ENCODE measurements around the gene DRC3. TPM values are rescaled to one million over a fixed set of nuclear protein-coding genes. Genes with fewer than 3 reads are reported as not detected.

Gene DRC3
- total RNA-seq, 4 donors from 2014 or later, result 0.60 to 4.6 (median 1.9) TPM

- ATAC-seq (ENCODE audit: low FRiP score) (no peak), DNase-seq (ENCODE audit: low spot score) (no peak)
- no peak for TF ChIP-seq CTCF (IDR thresholded peaks at IDR 0.05)
Measured at GRCh38 chr17:17942846-17943245, 29.8 kb upstream of the DRC3 start.

GRCh38 chr17:17943281-17943984 lies 29.2 kb upstream of the DRC3 start:
- no peak for TF ChIP-seq CTCF (IDR thresholded peaks at IDR 0.05)
- ATAC-seq (ENCODE audit: low FRiP score) (no peak), DNase-seq (ENCODE audit: low spot score) (no peak)

- ATAC-seq (ENCODE audit: low FRiP score) (no peak), DNase-seq (ENCODE audit: low spot score) (no peak)
- no peak for TF ChIP-seq CTCF (IDR thresholded peaks at IDR 0.05)
Measured at GRCh38 chr17:17944242-17944641, 28.4 kb upstream of the DRC3 start.

- ATAC-seq (ENCODE audit: low FRiP score) (no peak), DNase-seq (ENCODE audit: low spot score) (no peak)
- no peak for TF ChIP-seq CTCF (IDR thresholded peaks at IDR 0.05)
Measured at GRCh38 chr17:17944743-17945142, 27.9 kb upstream of the DRC3 start.

- DNase-seq (ENCODE audit: low spot score) (no peak), ATAC-seq (ENCODE audit: low FRiP score) (no peak)
- no peak for TF ChIP-seq CTCF (IDR thresholded peaks at IDR 0.05)
Measured at GRCh38 chr17:17946093-17946492, 26.6 kb upstream of the DRC3 start.

- no peak for TF ChIP-seq CTCF (IDR thresholded peaks at IDR 0.05)
- DNase-seq (ENCODE audit: low spot score), result no peak
- no peak for ATAC-seq (ENCODE audit: low FRiP score)
Measured at GRCh38 chr17:17947309-17947708, 25.4 kb upstream of the DRC3 start.

- ATAC-seq (ENCODE audit: low FRiP score) (no peak), DNase-seq (ENCODE audit: low spot score) (no peak)
- TF ChIP-seq CTCF (IDR thresholded peaks at IDR 0.05), result no peak
Measured at GRCh38 chr17:17947966-17948365, 24.7 kb upstream of the DRC3 start.
